ENCODE data around the gene CCM2. TPM values are rescaled to one million over a fixed set of nuclear protein-coding genes. Genes with fewer than 3 reads are reported as not detected.

CCM2 gene
- total and polyA plus RNA-seq, 2 of the 8 experiments (the other 6 are each of a cell fraction or from before 2014, with no cell fraction given): 31.6 to 41.2 TPM

DNA sequence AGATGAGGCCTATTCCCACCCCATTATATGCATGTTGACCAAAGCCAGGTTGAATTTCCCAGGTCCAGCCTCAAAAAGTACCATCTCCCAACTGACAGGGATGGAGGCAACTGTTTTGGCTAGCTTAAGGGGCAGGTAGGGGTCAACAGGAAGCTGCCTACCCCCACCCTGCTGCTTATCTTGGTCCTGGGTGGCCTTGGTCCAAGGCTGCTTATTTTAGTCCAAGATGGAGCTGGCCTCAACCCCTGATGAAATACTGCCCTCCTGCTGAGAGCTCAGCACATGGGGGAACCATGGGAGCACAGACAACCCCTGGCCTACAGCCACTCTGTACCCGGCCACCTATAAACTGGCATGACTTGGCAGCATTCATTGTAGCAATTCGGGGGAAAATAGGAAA is 44.3 kb upstream of the CCM2 start (continued):
- TF ChIP-seq KDM1A (IDR thresholded peaks at IDR 0.05; ENCODE audit: borderline replicate concordance, low read length): no peak
- no peak for TF ChIP-seq JUN (IDR thresholded peaks at IDR 0.05; ENCODE audit: low read depth, low read length)
- no peak for TF ChIP-seq ASH2L (IDR thresholded peaks at IDR 0.05; ENCODE audit: low read length)
- no peak for TF ChIP-seq NRF1 (IDR thresholded peaks at IDR 0.05; ENCODE audit: low read depth, low read length)
- no peak for TF ChIP-seq SIN3A (conservative IDR thresholded peaks at IDR 0.05 in 1 of 2, IDR thresholded peaks at IDR 0.05 in 1 of 2; ENCODE audit: low read depth in 1 of 2, low read length in 2 of 2)
- no peak for TF ChIP-seq RFX5 (IDR thresholded peaks at IDR 0.05; ENCODE audit: borderline replicate concordance, low read depth, low read length)
- TF ChIP-seq EZH2 (IDR thresholded peaks at IDR 0.05; ENCODE audit: low read depth, low read length, severe bottlenecking): no peak

All from H1 (cell line).